T-cell (primary cell): ENCODE measurements around the gene SLC11A1. TPM values are rescaled to one million over a fixed set of nuclear protein-coding genes. Genes with fewer than 3 reads are reported as not detected.

Source experiments
- ATAC-seq, 4 experiments: fragments of 200-7000 bp in 3 of 4; fragments of 150-1000 bp in 1 of 4; cut with Tn5 transposase; replicated peaks in 1 of 4; 1 replicate in 3 of 4; 2 replicates in 1 of 4; pipeline ENCODE4 v1.10.0; 2021; ENCODE audit warnings: moderate library complexity in 3 of 4, mild to moderate bottlenecking in 2 of 4, moderate number of reproducible peaks in 1 of 4
- CTCF ChIA-PET, 2 donors: fragments of 300-600 bp; sonication (Branson Sonifier 250); formaldehyde crosslinking; loops; one replicate each; lab custom pipeline; 2022; ENCODE audit warnings: antibody characterized with exemption in 2 of 2; lab: Charles Lee
- POLR2A ChIA-PET, 2 donors: fragments of 300-600 bp; sonication (Branson Sonifier 250); formaldehyde crosslinking; loops; one replicate each; lab custom pipeline; 2022; ENCODE audit warnings: antibody characterized with exemption in 2 of 2; lab: Charles Lee
- DNase-seq, 35 experiments: peaks; one replicate each; pipeline versions ENCODE4 v3.0.0 to v3.0.0-alpha.2; 2013 to 2023
- H3K27ac ChIP-seq: one replicate; pipeline ENCODE4 v1.5.1; 2013; ENCODE audit warnings: low read length
- H3K27me3 ChIP-seq, 2 experiments: replicated peaks in 1 of 2; 1 replicate in 1 of 2; 2 replicates in 1 of 2; pipeline versions ENCODE4 v1.6.1 to v1.7.0; 2013; ENCODE audit warnings: low read length in 1 of 2, mixed read lengths in 1 of 2; ENCODE audit not compliant: control insufficient read depth in 2 of 2, insufficient read depth in 2 of 2; ENCODE audit errors: extremely low read depth in 1 of 2
- H3K36me3 ChIP-seq, 2 donors: 1 replicate in 1 of 2; 2 replicates in 1 of 2; pipeline versions ENCODE4 v1.6.1 to v1.7.0; 2013; ENCODE audit warnings: low read length in 1 of 2; ENCODE audit not compliant: control insufficient read depth in 2 of 2, insufficient read depth in 1 of 2; ENCODE audit errors: extremely low read depth in 1 of 2
- H3K4me1 ChIP-seq, 2 experiments: 1 replicate in 1 of 2; 2 replicates in 1 of 2; pipeline versions ENCODE4 v1.6.1 to v1.7.0; 2013; ENCODE audit warnings: low read length in 2 of 2, mixed read lengths in 1 of 2; ENCODE audit not compliant: insufficient read depth in 2 of 2, control insufficient read depth in 1 of 2; ENCODE audit errors: extremely low read depth in 1 of 2
- H3K4me3 ChIP-seq, 2 donors: 1 replicate in 1 of 2; 2 replicates in 1 of 2; pipeline versions ENCODE4 v1.5.1 to v1.7.0; 2013; ENCODE audit warnings: mild to moderate bottlenecking in 2 of 2, low read length in 1 of 2, moderate library complexity in 1 of 2; ENCODE audit not compliant: control insufficient read depth in 1 of 2; ENCODE audit errors: extremely low read depth in 1 of 2
- H3K9me3 ChIP-seq: 2 replicates; pipeline ENCODE4 v1.7.0; 2013
- H3K27ac Mint-ChIP-seq, 2 donors: one replicate each; pipeline ENCODE4 v1.8.0; 2020 to 2021; ENCODE audit warnings: mild to moderate bottlenecking in 2 of 2, mixed read lengths in 2 of 2
- H3K27me3 Mint-ChIP-seq, 2 donors: one replicate each; pipeline ENCODE4 v1.8.0; 2021 to 2022; ENCODE audit warnings: mixed read lengths in 2 of 2
- H3K36me3 Mint-ChIP-seq: one replicate; pipeline ENCODE4 v1.8.0; 2021; ENCODE audit warnings: mixed read lengths
- H3K4me1 Mint-ChIP-seq, 3 donors: one replicate each; pipeline ENCODE4 v1.8.0; 2020 to 2022; ENCODE audit warnings: mixed read lengths in 3 of 3, mild to moderate bottlenecking in 1 of 3
- H3K4me3 Mint-ChIP-seq, 3 donors: one replicate each; pipeline ENCODE4 v1.8.0; 2020 to 2022; ENCODE audit warnings: mild to moderate bottlenecking in 3 of 3, mixed read lengths in 3 of 3, moderate library complexity in 3 of 3
- H3K9me3 Mint-ChIP-seq, 3 donors: one replicate each; pipeline ENCODE4 v1.8.0; 2020 to 2022; ENCODE audit warnings: mixed read lengths in 3 of 3
- WGBS: methylation state at CpG from one replicate; pipeline ENCODE4 v1.1.5; 2013; ENCODE audit warnings: missing lambda C conversion rate; ENCODE audit not compliant: insufficient coverage; 5-methylcytosine and 5-hydroxymethylcytosine counted together
- total RNA-seq, 35 experiments: library from RNA in 6 of 35; stranded (reverse) in 6 of 35; fragments of 120-200 nt in 1 of 35; gene quantifications; one replicate each; pipeline versions ENCODE4 v1.2.1 to v1.2.4 and lab custom pipeline; 2013 to 2026

SLC11A1 gene
- total RNA-seq, 5 donors from 2014 or later (not counting 1 experiment from before 2014, with no cell fraction given), result 0.40 to 1.2 (median 0.79) TPM

DNA sequence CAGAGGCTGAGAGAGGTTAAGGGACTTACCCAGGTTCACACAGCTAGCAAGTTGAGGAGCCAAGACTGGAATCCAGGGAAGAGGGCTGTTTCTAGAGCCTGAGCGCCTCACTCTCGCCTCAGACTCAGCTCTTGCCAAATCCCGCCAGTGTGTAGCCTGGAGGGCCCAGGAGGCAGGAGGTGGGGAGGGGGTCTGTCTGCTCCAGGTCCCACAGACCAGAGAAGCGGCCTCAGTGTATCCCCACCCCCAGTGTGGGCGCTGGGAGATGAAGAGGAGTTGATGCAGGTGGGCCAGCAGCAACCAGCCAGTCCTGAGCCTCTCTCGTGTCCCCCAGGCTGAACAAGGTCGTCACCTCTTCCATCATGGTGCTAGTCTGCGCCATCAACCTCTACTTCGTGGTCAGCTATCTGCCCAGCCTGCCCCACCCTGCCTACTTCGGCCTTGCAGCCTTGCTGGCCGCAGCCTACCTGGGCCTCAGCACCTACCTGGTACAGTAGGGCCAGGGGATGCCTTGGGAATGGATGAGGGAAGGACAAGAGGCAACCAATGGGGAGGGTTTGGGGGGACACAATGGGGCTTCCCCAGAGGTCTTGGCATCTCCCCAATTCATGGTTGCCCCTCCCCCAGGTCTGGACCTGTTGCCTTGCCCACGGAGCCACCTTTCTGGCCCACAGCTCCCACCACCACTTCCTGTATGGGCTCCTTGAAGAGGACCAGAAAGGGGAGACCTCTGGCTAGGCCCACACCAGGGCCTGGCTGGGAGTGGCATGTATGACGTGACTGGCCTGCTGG is 12.4 kb downstream of the SLC11A1 start:
- no peak for ATAC-seq
- H3K27me3 ChIP-seq, result no peaks in the 10 kb centered on the region
- H3K4me3 Mint-ChIP-seq, result peak overlapping the region in 1 of 3 donors; percentile 12
- 85% methylated on average over 9 of the region's 13 CpGs for WGBS
- peaks cover 32 to 46% (median 39%) of the 10 kb centered on the region in 3 donors for H3K4me1 Mint-ChIP-seq
- H3K27ac Mint-ChIP-seq, result peak overlapping the region; percentile 69 to 76
- no peaks in the 10 kb centered on the region for H3K27me3 Mint-ChIP-seq
- H3K9me3 Mint-ChIP-seq, result no peaks in the 10 kb centered on the region
- H3K4me3 ChIP-seq, result no peak overlapping the region
- no peak overlapping the region for H3K27ac ChIP-seq
- H3K36me3 ChIP-seq, result no peaks in the 10 kb centered on the region
- H3K36me3 Mint-ChIP-seq, result no peaks in the 10 kb centered on the region
- ChIA-PET POLR2A (interaction anchor here in 1 of 2 donors (0.7 kb wide), 1 partner anchor 180 kb away, joined by 6 read pairs; no protein-coding TSS in a partner anchor), CTCF (interaction anchor here (0.6 to 2.1 kb wide), 15 partner anchors 26 to 328 kb away, joined by 3 to 11 read pairs (median 3); partner anchors contain the start of genes AAMP (in 1 of the 2), CATIP (in 1 of the 2) and PNKD (in 1 of the 2))
- peaks cover 24 to 60% of the 10 kb centered on the region in 2 experiments for H3K4me1 ChIP-seq
- no peaks in the 10 kb centered on the region for H3K9me3 ChIP-seq
- peak in 2 of 35 experiments; percentile 7 to 11 for DNase-seq

GRCh38 chr2:218395090-218395444 is 13.0 kb downstream of the SLC11A1 start:
- Histone ChIP-seq H3K4me1 (peaks cover 24 to 60% of the 10 kb centered on the region in 2 experiments), H3K27me3 (no peaks in the 10 kb centered on the region), H3K36me3 (no peaks in the 10 kb centered on the region), H3K4me3 (no peak overlapping the region), H3K27ac (peak overlapping the region; percentile 99), H3K9me3 (no peaks in the 10 kb centered on the region)
- ATAC-seq (no peak), DNase-seq (peak in 1 of 35 experiments; percentile 6)
- H3K27ac Mint-ChIP-seq, result peak overlapping the region in 1 of 2 donors; percentile 39
- peak overlapping the region in 1 of 3 donors; percentile 12 for H3K4me3 Mint-ChIP-seq
- no peaks in the 10 kb centered on the region for H3K36me3 Mint-ChIP-seq
- ChIA-PET CTCF (interaction anchor here (0.7 to 1.8 kb wide), 6 partner anchors 36 to 328 kb away, joined by 3 to 11 read pairs (median 3); no protein-coding TSS in a partner anchor), POLR2A (no interaction called here)
- H3K4me1 Mint-ChIP-seq, result peaks cover 32 to 46% (median 39%) of the 10 kb centered on the region in 3 donors
- 100% methylated on average over 1 of the region's 6 CpGs for WGBS
- no peaks in the 10 kb centered on the region for H3K9me3 Mint-ChIP-seq
- H3K27me3 Mint-ChIP-seq, result no peaks in the 10 kb centered on the region

- H3K27ac ChIP-seq, result peak overlapping the region; percentile 99
- H3K36me3 Mint-ChIP-seq, result no peaks in the 10 kb centered on the region
- H3K27ac Mint-ChIP-seq, result peak overlapping the region; percentile 83 to 88
- peak overlapping the region; percentile 39 to 98 for H3K4me3 ChIP-seq
- H3K27me3 Mint-ChIP-seq, result no peaks in the 10 kb centered on the region
- peaks cover 24 to 60% of the 10 kb centered on the region in 2 experiments for H3K4me1 ChIP-seq
- ChIA-PET CTCF (interaction anchor here (0.6 to 1.8 kb wide), 8 partner anchors 36 to 327 kb away, joined by 3 to 13 read pairs (median 4); no protein-coding TSS in a partner anchor), POLR2A (interaction anchor here in 1 of 2 donors (0.6 to 0.9 kb wide), 2 partner anchors 10 to 125 kb away, joined by 3 to 8 read pairs; partner anchors contain the start of gene PNKD)
- no peaks in the 10 kb centered on the region for H3K9me3 ChIP-seq
- H3K4me3 Mint-ChIP-seq, result peak overlapping the region; percentile 90 to 93 (median 92)
- DNase-seq (peak in 1 of 35 experiments; percentile 14), ATAC-seq (no peak)
- H3K36me3 ChIP-seq, result no peaks in the 10 kb centered on the region
- no peaks in the 10 kb centered on the region for H3K27me3 ChIP-seq
- H3K4me1 Mint-ChIP-seq, result peaks cover 32 to 46% (median 39%) of the 10 kb centered on the region in 3 donors
- WGBS, result 71% methylated on average over 9 of the region's 16 CpGs
- no peaks in the 10 kb centered on the region for H3K9me3 Mint-ChIP-seq
Observed at GRCh38 chr2:218395456-218395825, 13.4 kb downstream of the SLC11A1 start.

DNA sequence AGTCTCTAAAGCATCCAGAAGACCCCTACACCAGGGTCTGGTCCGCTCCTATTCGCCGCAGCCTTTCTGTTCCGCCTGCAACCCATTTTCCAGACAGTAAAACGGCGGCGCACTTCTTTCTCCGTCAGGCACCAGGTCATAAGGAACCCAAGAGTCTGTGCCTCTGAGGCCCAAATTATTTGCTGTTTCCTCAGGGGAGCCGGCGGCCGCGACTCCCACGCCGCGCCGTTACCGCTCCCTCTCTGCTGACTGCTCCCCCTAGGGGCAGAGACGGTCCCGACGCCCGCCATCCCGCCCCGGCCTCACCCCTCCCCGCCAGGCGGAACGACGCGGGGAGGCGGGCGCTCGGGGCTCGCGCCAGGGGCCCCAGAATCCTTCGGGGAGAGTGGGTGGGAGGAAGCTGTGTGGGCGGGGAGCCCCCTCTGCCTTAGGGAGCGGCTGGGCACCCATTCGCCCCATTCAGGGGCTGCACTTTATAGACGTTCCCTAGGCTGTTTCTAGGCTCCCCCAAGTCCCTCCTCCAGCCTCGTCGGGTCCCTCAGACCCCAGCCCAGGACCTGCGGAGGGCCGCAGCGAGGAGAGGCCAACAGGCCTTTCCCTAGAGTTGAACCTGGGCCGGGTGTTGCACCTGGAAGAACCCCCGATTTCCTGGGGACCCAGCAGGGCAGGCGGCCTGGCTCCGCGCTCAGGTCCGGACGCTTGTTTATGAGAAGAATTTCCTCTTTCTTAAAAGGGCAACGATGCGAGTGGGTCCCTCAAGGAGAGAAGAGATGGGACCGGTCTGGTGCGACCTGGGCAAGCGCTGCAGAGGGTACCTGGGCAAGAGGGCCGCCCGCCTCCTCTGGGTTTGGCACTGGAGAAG is 14.0 kb downstream of the SLC11A1 start:
- peaks cover 26 to 65% of the 10 kb centered on the region in 2 experiments for H3K4me1 ChIP-seq
- peaks cover 32 to 48% (median 39%) of the 10 kb centered on the region in 3 donors for H3K4me1 Mint-ChIP-seq
- H3K36me3 Mint-ChIP-seq, result no peaks in the 10 kb centered on the region
- H3K4me3 ChIP-seq, result peak overlapping the region; percentile 84 to 98
- no peaks in the 10 kb centered on the region for H3K9me3 Mint-ChIP-seq
- no peaks in the 10 kb centered on the region for H3K36me3 ChIP-seq
- H3K9me3 ChIP-seq, result no peaks in the 10 kb centered on the region
- WGBS, result 4% methylated on average over 37 of the region's 57 CpGs
- peak overlapping the region; percentile 98 to 99 for H3K27ac Mint-ChIP-seq
- no peaks in the 10 kb centered on the region for H3K27me3 Mint-ChIP-seq
- H3K4me3 Mint-ChIP-seq, result peak overlapping the region; percentile 90 to 93 (median 92)
- POLR2A ChIA-PET, result interaction anchor here (0.6 to 0.9 kb wide), 5 partner anchors 11 to 1099 kb away, joined by 3 to 8 read pairs (median 3); partner anchors contain the start of genes PNKD (in 1 of the 2) and TUBA4A (in 1 of the 2)
- CTCF ChIA-PET, result interaction anchor here (0.6 to 1.8 kb wide), 16 partner anchors 8 to 167 kb away, joined by 3 to 21 read pairs (median 5); partner anchors contain the start of genes AAMP (in 1 of the 2), PNKD (in 1 of the 2) and TMBIM1 (in 1 of the 2)
- peak overlapping the region; percentile 99 for H3K27ac ChIP-seq
- DNase-seq (peak; percentile 90 to 96 (median 93)), ATAC-seq (peak; percentile 59 to 74 (median 66))
- no peaks in the 10 kb centered on the region for H3K27me3 ChIP-seq

- Mint-ChIP-seq H3K4me1 (peaks cover 40 to 55% (median 46%) of the 10 kb centered on the region in 3 donors), H3K27me3 (no peaks in the 10 kb centered on the region), H3K27ac (peak overlapping the region; percentile 98 to 99), H3K36me3 (no peaks in the 10 kb centered on the region), H3K9me3 (no peaks in the 10 kb centered on the region), H3K4me3 (peak overlapping the region; percentile 90 to 93 (median 92))
- H3K36me3 ChIP-seq, result peaks cover 0 to 6% of the 10 kb centered on the region in 2 donors
- DNase-seq (peak; percentile 65 to 88 (median 80)), ATAC-seq (peak; percentile 13 to 26 (median 21))
- ChIA-PET CTCF (interaction anchor here (0.6 to 1.8 kb wide), 14 partner anchors 8 to 315 kb away, joined by 3 to 21 read pairs (median 5); partner anchors contain the start of genes AAMP (in 1 of the 2), PNKD (in 1 of the 2) and TMBIM1 (in 1 of the 2)), POLR2A (interaction anchor here (0.6 kb wide), 3 partner anchors 79 to 1098 kb away, joined by 3 to 6 read pairs (median 3); partner anchors contain the start of gene TUBA4A (in 1 of the 2))
- H3K27ac ChIP-seq, result peak overlapping the region; percentile 99
- peaks cover 28 to 73% of the 10 kb centered on the region in 2 experiments for H3K4me1 ChIP-seq
- no peaks in the 10 kb centered on the region for H3K27me3 ChIP-seq
- no peaks in the 10 kb centered on the region for H3K9me3 ChIP-seq
- WGBS, result 0% methylated on average over 20 of the region's 27 CpGs
- H3K4me3 ChIP-seq, result peak overlapping the region; percentile 84 to 98
Observed at GRCh38 chr2:218396688-218397462, 14.8 kb downstream of the SLC11A1 start.
